Measurements from ENCODE around the gene OSBP.
A peak's percentile ranks its signal among the peaks of the same experiment; 100 is the strongest.
"Not testable (repeated sequence)": the region's sequence is repeated elsewhere in the genome, so short reads cannot be mapped to it uniquely, and the experiment has no call there.

The OSBP gene

GRCh38 chr11:59615637-59616395, at the start of gene OSBP:
Gene OSBP, minus strand, starts transcription at chr11:59615774. Its CDS starts 110 bp downstream, at chr11:59615664.
- peak; percentile 88 to 90 for ATAC-seq (replicated peaks)
- peaks cover 19 to 38% of the 10 kb centered on the region in 2 donors for H3K4me1 Mint-ChIP-seq
- H3K9me3 Mint-ChIP-seq, result no peaks in the 10 kb centered on the region
- H3K27me3 Mint-ChIP-seq, result no peaks in the 10 kb centered on the region
- peak; percentile 99 for DNase-seq
- H3K36me3 Mint-ChIP-seq, result peaks cover 7 to 11% of the 10 kb centered on the region in 2 donors
- peak within 1 kb of the TSS; percentile 90 to 98 for H3K4me3 Mint-ChIP-seq
- H3K27ac Mint-ChIP-seq, result peak within 1 kb of the TSS; percentile 97

- H3K27me3 Mint-ChIP-seq, result no peaks in the 10 kb centered on the region
- H3K9me3 Mint-ChIP-seq, result no peaks in the 10 kb centered on the region
- H3K27ac Mint-ChIP-seq, result peak overlapping the region; percentile 80
- H3K4me1 Mint-ChIP-seq, result peaks cover 14 to 38% of the 10 kb centered on the region in 2 donors
- DNase-seq, result no peak
- H3K36me3 Mint-ChIP-seq, result peaks cover 34 to 50% of the 10 kb centered on the region in 2 donors
- H3K4me3 Mint-ChIP-seq, result peak overlapping the region; percentile 2 to 72
- ATAC-seq (replicated peaks), result peak; percentile 81 to 82
Observed at GRCh38 chr11:59660621-59661020, 45.0 kb upstream of the OSBP start.

- H3K4me1 Mint-ChIP-seq, result peaks cover 13 to 32% of the 10 kb centered on the region in 2 donors
Observed at GRCh38 chr11:59659981-59660380, 44.4 kb upstream of the OSBP start.

GRCh38 chr11:59658036-59658435, 42.5 kb upstream of the OSBP start:
- Mint-ChIP-seq H3K36me3 (peaks cover 39 to 54% of the 10 kb centered on the region in 2 donors), H3K27me3 (no peaks in the 10 kb centered on the region)
- no peak for ATAC-seq (replicated peaks)

More at GRCh38 chr11:59659981-59660380, 44.4 kb upstream of the OSBP start:
- peaks cover 37 to 52% of the 10 kb centered on the region in 2 donors for H3K36me3 Mint-ChIP-seq
- peak overlapping the region; percentile 80 for H3K27ac Mint-ChIP-seq
- no peaks in the 10 kb centered on the region for H3K27me3 Mint-ChIP-seq
- DNase-seq (no peak), ATAC-seq (replicated peaks) (peak; percentile 71 to 74)
- peak overlapping the region; percentile 2 to 26 for H3K4me3 Mint-ChIP-seq
- no peaks in the 10 kb centered on the region for H3K9me3 Mint-ChIP-seq

GRCh38 chr11:59654893-59655292, 39.3 kb upstream of the OSBP start:
- Mint-ChIP-seq H3K27ac (no peak overlapping the region), H3K4me1 (peaks cover 2 to 8% of the 10 kb centered on the region in 2 donors), H3K36me3 (peaks cover 49 to 65% of the 10 kb centered on the region in 2 donors), H3K27me3 (no peaks in the 10 kb centered on the region), H3K4me3 (no peak overlapping the region), H3K9me3 (no peaks in the 10 kb centered on the region)
- ATAC-seq (replicated peaks) (no peak), DNase-seq (no peak)

More at GRCh38 chr11:59658036-59658435, 42.5 kb upstream of the OSBP start:
- Mint-ChIP-seq H3K9me3 (no peaks in the 10 kb centered on the region), H3K4me1 (peaks cover 11 to 22% of the 10 kb centered on the region in 2 donors), H3K27ac (no peak overlapping the region), H3K4me3 (no peak overlapping the region)
- no peak for DNase-seq

GRCh38 chr11:59647245-59647980, 31.8 kb upstream of the OSBP start:
- H3K4me1 Mint-ChIP-seq, result no peaks in the 10 kb centered on the region
- H3K27me3 Mint-ChIP-seq, result no peaks in the 10 kb centered on the region
- ATAC-seq (replicated peaks) (no peak), DNase-seq (no peak)
- H3K27ac Mint-ChIP-seq, result no peak overlapping the region
- H3K9me3 Mint-ChIP-seq, result no peaks in the 10 kb centered on the region
- H3K4me3 Mint-ChIP-seq, result no peak overlapping the region
- H3K36me3 Mint-ChIP-seq, result peaks cover 42 to 49% of the 10 kb centered on the region in 2 donors

- H3K4me3 Mint-ChIP-seq, result no peak overlapping the region
- H3K27me3 Mint-ChIP-seq, result no peaks in the 10 kb centered on the region
- ATAC-seq (replicated peaks) (no peak), DNase-seq (no peak)
- H3K27ac Mint-ChIP-seq, result no peak overlapping the region
- no peaks in the 10 kb centered on the region for H3K9me3 Mint-ChIP-seq
- H3K36me3 Mint-ChIP-seq, result peaks cover 43 to 56% of the 10 kb centered on the region in 2 donors
- H3K4me1 Mint-ChIP-seq, result no peaks in the 10 kb centered on the region
Observed at GRCh38 chr11:59644528-59644927, 29.0 kb upstream of the OSBP start.

- Mint-ChIP-seq H3K36me3 (peaks cover 47 to 60% of the 10 kb centered on the region in 2 donors), H3K4me3 (no peak overlapping the region), H3K4me1 (no peaks in the 10 kb centered on the region), H3K9me3 (no peaks in the 10 kb centered on the region), H3K27me3 (no peaks in the 10 kb centered on the region), H3K27ac (no peak overlapping the region)
- DNase-seq, result no peak
- no peak for ATAC-seq (replicated peaks)
Observed at GRCh38 chr11:59643390-59643789, 27.8 kb upstream of the OSBP start.

GRCh38 chr11:59641156-59641555, 25.6 kb upstream of the OSBP start:
- Mint-ChIP-seq H3K9me3 (no peaks in the 10 kb centered on the region), H3K36me3 (peaks cover 47 to 69% of the 10 kb centered on the region in 2 donors), H3K27ac (no peak overlapping the region)

GRCh38 chr11:59630493-59630892, 14.9 kb upstream of the OSBP start:
- no peak for ATAC-seq (replicated peaks)
- H3K27ac Mint-ChIP-seq, result no peak overlapping the region
- H3K27me3 Mint-ChIP-seq, result no peaks in the 10 kb centered on the region
- no peak overlapping the region for H3K4me3 Mint-ChIP-seq
- H3K4me1 Mint-ChIP-seq, result no peaks in the 10 kb centered on the region
- H3K36me3 Mint-ChIP-seq, result peaks cover 4 to 31% of the 10 kb centered on the region in 2 donors
- H3K9me3 Mint-ChIP-seq, result no peaks in the 10 kb centered on the region
- DNase-seq, result no peak

More at GRCh38 chr11:59641156-59641555, 25.6 kb upstream of the OSBP start:
- no peak for ATAC-seq (replicated peaks)
- DNase-seq, result no peak
- Mint-ChIP-seq H3K4me1 (peaks cover 0 to 2% of the 10 kb centered on the region in 2 donors), H3K27me3 (no peaks in the 10 kb centered on the region), H3K4me3 (no peak overlapping the region)

GRCh38 chr11:59629996-59630395, 14.4 kb upstream of the OSBP start:
- ATAC-seq (replicated peaks) (no peak), DNase-seq (no peak)
- H3K4me3 Mint-ChIP-seq, result no peak overlapping the region
- H3K27me3 Mint-ChIP-seq, result no peaks in the 10 kb centered on the region
- no peaks in the 10 kb centered on the region for H3K4me1 Mint-ChIP-seq
- no peak overlapping the region for H3K27ac Mint-ChIP-seq
- peaks cover 4 to 28% of the 10 kb centered on the region in 2 donors for H3K36me3 Mint-ChIP-seq
- no peaks in the 10 kb centered on the region for H3K9me3 Mint-ChIP-seq

GRCh38 chr11:59626969-59627368, 11.4 kb upstream of the OSBP start:
- H3K4me3 Mint-ChIP-seq; H3K27ac Mint-ChIP-seq; H3K27me3 Mint-ChIP-seq; DNase-seq; ATAC-seq (replicated peaks); H3K4me1 Mint-ChIP-seq; H3K9me3 Mint-ChIP-seq: not testable (repeated sequence)
- peaks cover 5 to 29% of the 10 kb centered on the region in 2 donors for H3K36me3 Mint-ChIP-seq

GRCh38 chr11:59625703-59626102, 10.1 kb upstream of the OSBP start:
- peaks cover 7 to 26% of the 10 kb centered on the region in 2 donors for H3K36me3 Mint-ChIP-seq
- H3K4me1 Mint-ChIP-seq, result no peaks in the 10 kb centered on the region
- no peak overlapping the region for H3K27ac Mint-ChIP-seq
- no peaks in the 10 kb centered on the region for H3K27me3 Mint-ChIP-seq
- no peak overlapping the region for H3K4me3 Mint-ChIP-seq
- no peak for ATAC-seq (replicated peaks)
- no peak for DNase-seq
- H3K9me3 Mint-ChIP-seq, result no peaks in the 10 kb centered on the region

GRCh38 chr11:59617876-59618275, 2.3 kb upstream of the OSBP start:
- DNase-seq (no peak), ATAC-seq (replicated peaks) (no peak)
- Mint-ChIP-seq H3K27ac (no peak overlapping the region), H3K4me3 (no peak overlapping the region), H3K9me3 (no peaks in the 10 kb centered on the region), H3K36me3 (peaks cover 6 to 8% of the 10 kb centered on the region in 2 donors), H3K4me1 (peaks cover 10 to 22% of the 10 kb centered on the region in 2 donors), H3K27me3 (no peaks in the 10 kb centered on the region)

Data from stimulated activated naive B cell treated with anti-CD40 and anti-IgM and Interleukin-4, amounts not matched to agents 10 μg/mL and 1 μg/mL and 100 μg/mL, for 72 hours (primary cell).